VCaP (cell line): ENCODE results near the gene MALRD1.

Experiments
- H3K27ac ChIP-seq: fragments of 450-650 bp; 2 replicates; pipeline ENCODE4 v1.5.1; 2017
- TF ChIP-seq, protein P1 (sequence below): fragments of 450-650 bp; conservative IDR thresholded peaks from 2 replicates; pipeline ENCODE4 v1.5.1; 2017; ENCODE audit warnings: mild to moderate bottlenecking, moderate library complexity

The MALRD1 gene

DNA sequence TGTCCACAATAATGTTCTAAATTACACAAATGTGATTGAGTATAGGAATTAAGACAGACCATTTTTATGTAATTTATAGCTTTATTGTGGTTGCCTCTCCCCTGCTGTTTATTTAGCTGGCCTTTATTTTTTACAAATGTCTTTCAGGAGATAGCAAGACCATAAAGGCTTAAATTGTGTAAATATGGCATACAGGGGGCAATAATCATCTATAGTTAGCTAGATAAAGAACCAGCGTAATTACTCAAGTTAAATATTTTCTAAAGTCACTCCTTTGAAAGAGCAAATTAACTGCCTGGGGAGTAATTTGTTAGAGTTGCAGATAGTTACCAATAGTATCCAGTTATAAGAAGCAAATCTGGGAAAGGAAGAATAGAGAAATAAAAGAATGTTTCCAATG lies at the start of gene MALRD1:
MALRD1 (plus strand) TSS at position 313 of the 400 bp plus-strand sequence. CDS start 138 bp downstream, outside the sequence.
- TF ChIP-seq, protein P1, sequence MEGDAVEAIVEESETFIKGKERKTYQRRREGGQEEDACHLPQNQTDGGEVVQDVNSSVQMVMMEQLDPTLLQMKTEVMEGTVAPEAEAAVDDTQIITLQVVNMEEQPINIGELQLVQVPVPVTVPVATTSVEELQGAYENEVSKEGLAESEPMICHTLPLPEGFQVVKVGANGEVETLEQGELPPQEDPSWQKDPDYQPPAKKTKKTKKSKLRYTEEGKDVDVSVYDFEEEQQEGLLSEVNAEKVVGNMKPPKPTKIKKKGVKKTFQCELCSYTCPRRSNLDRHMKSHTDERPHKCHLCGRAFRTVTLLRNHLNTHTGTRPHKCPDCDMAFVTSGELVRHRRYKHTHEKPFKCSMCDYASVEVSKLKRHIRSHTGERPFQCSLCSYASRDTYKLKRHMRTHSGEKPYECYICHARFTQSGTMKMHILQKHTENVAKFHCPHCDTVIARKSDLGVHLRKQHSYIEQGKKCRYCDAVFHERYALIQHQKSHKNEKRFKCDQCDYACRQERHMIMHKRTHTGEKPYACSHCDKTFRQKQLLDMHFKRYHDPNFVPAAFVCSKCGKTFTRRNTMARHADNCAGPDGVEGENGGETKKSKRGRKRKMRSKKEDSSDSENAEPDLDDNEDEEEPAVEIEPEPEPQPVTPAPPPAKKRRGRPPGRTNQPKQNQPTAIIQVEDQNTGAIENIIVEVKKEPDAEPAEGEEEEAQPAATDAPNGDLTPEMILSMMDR = no peak
- H3K27ac ChIP-seq = no peak within 1 kb of the TSS

- no peak overlapping the region for H3K27ac ChIP-seq
- TF ChIP-seq, protein P1 = no peak
Measured at GRCh38 chr10:19003341-19003740, 45.3 kb upstream of the MALRD1 start.

DNA sequence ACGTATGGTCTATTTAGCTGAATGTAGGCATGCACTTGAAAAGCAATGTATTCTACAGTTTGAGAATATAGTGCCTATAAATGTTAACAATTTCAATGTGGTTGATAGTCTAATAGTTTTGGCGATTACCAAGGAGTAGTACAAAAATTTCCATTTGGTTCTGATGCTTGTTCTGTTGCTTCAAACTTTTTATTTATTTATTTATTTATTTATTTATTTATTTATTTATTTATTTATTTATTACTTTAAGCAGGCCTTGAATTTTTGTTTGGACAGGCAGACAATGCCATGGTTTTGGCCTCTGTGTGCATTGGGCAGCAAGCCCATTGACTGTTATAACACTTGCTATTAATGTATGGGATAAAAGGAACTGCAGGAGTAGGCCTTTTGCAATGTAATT lies 36.5 kb upstream of the MALRD1 start:
- TF ChIP-seq, protein P1 = no peak
- H3K27ac ChIP-seq = no peak overlapping the region

GRCh38 chr10:19014034-19014433 lies 34.6 kb upstream of the MALRD1 start:
- H3K27ac ChIP-seq = no peak overlapping the region
- TF ChIP-seq, protein P1 = no peak

DNA sequence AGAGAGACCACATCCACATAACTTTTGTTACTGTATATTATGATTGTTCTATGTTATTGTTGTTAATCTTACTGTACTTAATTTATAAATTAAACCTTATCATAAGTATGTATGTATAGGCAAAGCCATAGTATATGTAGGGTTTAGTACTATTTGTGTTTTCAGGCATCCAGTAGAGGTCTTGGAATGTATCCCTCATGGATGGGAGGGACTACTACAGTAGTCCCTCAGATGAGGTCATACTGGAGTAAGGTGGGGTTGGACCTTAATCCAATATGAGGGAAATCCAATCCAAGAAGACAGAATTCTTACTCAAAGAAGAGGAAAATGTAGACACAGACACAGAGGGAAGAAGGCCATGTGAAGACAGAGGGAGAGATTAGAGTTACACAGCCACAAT lies 34.1 kb upstream of the MALRD1 start:
- TF ChIP-seq, protein P1 = no peak

GRCh38 chr10:19017116-19017890 lies 31.3 kb upstream of the MALRD1 start:
- TF ChIP-seq, protein P1 = no peak
- no peak overlapping the region for H3K27ac ChIP-seq

More for the DNA sequence above, 34.1 kb upstream of the MALRD1 start:
- H3K27ac ChIP-seq = no peak overlapping the region

DNA sequence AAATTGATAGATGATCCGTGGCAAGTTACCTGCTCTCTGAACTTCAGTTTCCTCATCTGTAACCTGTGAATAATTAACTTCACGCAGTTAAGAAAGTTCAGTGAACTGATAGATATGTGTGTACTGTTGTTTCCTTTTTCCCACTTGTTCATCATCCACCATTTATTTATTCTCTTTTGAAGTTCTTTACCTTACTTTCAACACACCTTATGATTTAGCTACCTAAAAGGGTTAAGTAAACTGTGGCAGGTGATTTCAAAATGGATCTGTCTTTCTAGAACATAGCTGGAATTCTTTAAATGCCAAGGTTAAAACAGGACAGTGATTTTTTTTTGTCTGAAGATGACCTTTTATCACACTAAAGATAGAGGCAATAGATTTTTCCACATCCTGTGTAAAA lies 27.4 kb upstream of the MALRD1 start:
- TF ChIP-seq, protein P1 = no peak
- no peak overlapping the region for H3K27ac ChIP-seq
